ENCODE results near the gene KCNJ12. TPM values are rescaled to one million over a fixed set of nuclear protein-coding genes. Genes with fewer than 3 reads are reported as not detected.

The KCNJ12 gene
- total and polyA plus RNA-seq, 9 donors: 5.7 to 12.2 (median 9.2) TPM

DNA sequence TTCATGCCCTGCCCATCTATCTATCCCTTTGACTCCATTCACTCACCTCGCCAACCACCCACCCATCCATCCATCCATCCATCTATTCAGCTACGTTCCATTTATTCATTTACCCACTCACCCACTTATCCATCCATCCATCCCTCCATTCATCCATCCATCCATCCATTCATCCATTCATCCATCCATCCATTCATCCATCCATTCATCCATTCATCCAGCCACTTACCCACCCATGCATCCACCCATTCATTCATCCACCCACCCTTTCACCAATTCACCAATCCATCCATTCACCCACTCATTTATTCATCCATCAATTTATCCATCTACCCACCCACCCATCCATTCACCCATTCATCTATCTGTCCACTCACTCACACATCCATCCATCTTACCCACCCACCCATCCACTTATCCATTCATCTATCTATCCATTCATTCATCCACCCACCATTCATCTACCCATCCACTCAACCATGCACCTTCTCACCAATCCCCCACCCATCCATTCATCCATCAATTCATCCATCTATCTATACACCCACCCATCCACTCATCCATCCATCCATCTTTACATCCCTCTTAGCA lies 19.5 kb upstream of the KCNJ12 start:
- DNase-seq: no peak
- H3K4me1 ChIP-seq (ENCODE audit: control insufficient read depth, insufficient read depth, low read length): peaks cover 28% of the 10 kb centered on the region
- WGBS (ENCODE audit: insufficient coverage): 100% methylated on average over 2 of the region's 2 CpGs

DNA sequence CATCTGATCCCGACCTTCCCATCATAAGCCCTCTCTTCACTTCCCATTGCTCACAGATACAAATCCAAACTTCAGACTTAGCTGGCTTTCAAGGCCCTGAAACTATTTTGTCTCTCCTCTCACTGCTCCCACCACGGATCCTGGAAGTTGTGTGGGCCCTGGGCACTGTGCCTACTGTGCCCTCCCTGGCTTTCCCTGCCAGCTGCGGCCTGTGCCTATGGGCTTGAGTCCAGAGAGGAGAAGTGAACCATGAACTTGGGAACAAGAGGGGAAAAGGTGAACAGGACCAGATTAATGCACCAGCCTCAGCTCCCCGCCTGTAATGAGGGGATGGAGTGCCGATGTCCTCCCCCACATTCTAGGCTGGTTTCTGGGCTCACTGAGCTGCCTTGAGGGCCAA lies 18.9 kb upstream of the KCNJ12 start:
- H3K4me3 ChIP-seq (ENCODE audit: low read length): no peak overlapping the region
- peaks cover 28% of the 10 kb centered on the region for H3K4me1 ChIP-seq (ENCODE audit: control insufficient read depth, insufficient read depth, low read length)
- no peaks in the 10 kb centered on the region for H3K36me3 ChIP-seq (ENCODE audit: control insufficient read depth, insufficient read depth, low read length)
- DNase-seq: no peak
- peaks cover 3% of the 10 kb centered on the region for H3K27me3 ChIP-seq (ENCODE audit: control insufficient read depth, insufficient read depth, low read length)
- no peak overlapping the region for H3K27ac ChIP-seq (ENCODE audit: low read length)
- H3K9me3 ChIP-seq (replicated peaks; ENCODE audit: control insufficient read depth, low read depth, low read length): no peaks in the 10 kb centered on the region
- WGBS (ENCODE audit: insufficient coverage): 60% methylated on average over 2 of the region's 5 CpGs

More for the DNA sequence above, 19.5 kb upstream of the KCNJ12 start:
- H3K27ac ChIP-seq (ENCODE audit: low read length): no peak overlapping the region
- H3K9me3 ChIP-seq (replicated peaks; ENCODE audit: control insufficient read depth, low read depth, low read length): no peaks in the 10 kb centered on the region
- H3K4me3 ChIP-seq (ENCODE audit: low read length): no peak overlapping the region
- H3K36me3 ChIP-seq (ENCODE audit: control insufficient read depth, insufficient read depth, low read length): no peaks in the 10 kb centered on the region
- H3K27me3 ChIP-seq (ENCODE audit: control insufficient read depth, insufficient read depth, low read length): peaks cover 3% of the 10 kb centered on the region

DNA sequence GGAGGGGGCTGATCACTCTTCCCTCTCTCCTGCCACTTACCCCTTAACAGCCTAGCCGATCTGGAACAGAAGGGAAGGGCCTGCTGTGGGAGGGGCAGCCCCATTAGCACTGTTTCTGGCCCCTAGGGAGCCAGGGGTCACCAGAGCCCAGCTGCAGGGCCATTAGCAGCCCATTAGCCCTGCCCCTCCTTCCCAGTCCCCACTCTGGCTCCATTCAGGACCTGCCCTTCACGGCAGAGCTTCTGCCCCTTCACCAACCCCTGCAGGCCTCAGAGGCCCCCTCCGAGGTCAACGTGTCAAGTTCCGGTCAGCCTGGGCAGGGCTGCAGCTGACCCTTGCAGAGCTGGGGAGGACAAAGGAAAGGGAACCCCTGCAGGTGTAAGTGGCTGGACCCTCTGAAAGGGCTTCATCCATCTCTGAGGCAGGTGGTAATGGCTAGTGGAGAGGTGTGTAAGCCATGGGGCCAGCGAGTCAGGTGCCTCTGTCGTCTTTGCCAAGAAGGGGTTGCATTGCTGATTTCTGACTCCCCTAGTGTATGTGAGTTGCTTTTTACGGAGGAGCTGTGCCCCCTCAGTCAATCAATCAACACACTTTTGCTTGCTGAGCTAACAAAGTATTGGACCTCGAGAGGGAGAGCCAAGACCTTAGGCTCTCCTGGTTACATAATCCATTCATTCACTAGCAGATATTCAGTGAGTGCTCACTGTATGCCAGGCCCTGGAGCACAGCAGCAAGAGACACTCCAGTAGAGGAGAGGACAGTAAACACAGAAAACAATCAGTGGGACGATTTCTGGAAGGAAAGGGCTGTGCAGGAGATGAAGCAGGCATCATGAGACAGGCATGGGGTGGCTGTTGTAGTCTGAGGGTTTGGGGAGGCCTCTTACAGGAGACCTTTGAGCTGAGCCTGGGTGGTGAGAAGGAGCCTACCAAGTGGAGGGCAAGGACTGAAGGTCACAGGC lies 18.2 kb upstream of the KCNJ12 start:
- H3K9me3 ChIP-seq (replicated peaks; ENCODE audit: control insufficient read depth, low read depth, low read length): no peaks in the 10 kb centered on the region
- no peak overlapping the region for H3K4me3 ChIP-seq (ENCODE audit: low read length)
- H3K27me3 ChIP-seq (ENCODE audit: control insufficient read depth, insufficient read depth, low read length): peaks cover 3% of the 10 kb centered on the region
- H3K36me3 ChIP-seq (ENCODE audit: control insufficient read depth, insufficient read depth, low read length): no peaks in the 10 kb centered on the region
- peaks cover 28% of the 10 kb centered on the region for H3K4me1 ChIP-seq (ENCODE audit: control insufficient read depth, insufficient read depth, low read length)
- no peak overlapping the region for H3K27ac ChIP-seq (ENCODE audit: low read length)
- DNase-seq: no peak
- WGBS (ENCODE audit: insufficient coverage): 53% methylated on average over 2 of the region's 10 CpGs

DNA sequence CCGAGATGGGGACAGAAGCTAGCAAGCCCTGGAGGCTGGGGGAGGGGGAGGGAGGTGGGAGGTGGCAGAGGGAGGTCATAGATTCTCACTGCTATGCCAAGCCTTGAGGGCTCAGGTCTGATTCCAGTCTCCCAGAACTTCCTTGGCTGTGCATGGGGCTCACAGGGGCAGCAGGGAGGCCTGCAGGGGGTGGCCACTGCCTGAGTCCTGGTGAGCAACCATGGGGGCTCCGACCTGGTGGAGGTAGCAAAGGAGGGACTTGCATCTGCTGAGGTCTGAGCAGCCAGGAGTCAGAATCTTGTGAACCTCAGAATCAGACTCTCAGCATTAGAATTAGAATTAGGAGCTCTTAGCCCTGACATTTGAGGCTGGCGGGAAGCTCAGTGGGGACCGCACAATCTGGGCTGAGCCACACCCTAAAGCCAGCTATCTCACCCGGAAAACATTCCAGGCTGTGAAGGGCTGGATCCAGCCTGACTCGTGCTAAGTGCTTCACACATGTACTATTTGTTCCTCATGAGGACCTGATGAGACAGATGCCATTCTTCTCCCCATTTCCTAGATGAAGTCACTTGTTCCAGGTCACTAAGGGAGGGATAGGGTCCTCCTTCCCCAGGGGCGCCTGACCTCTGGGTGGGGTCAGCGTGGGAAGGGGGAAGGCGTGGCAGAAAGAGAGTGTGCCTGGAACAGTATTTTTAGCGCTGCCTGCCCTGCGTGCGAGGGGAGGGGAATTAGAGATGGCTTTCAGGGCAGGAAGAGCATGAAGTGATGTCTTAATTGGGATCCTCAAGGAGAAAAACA lies 17.3 kb upstream of the KCNJ12 start:
- H3K4me3 ChIP-seq (ENCODE audit: low read length): no peak overlapping the region
- peaks cover 3% of the 10 kb centered on the region for H3K27me3 ChIP-seq (ENCODE audit: control insufficient read depth, insufficient read depth, low read length)
- H3K9me3 ChIP-seq (replicated peaks; ENCODE audit: control insufficient read depth, low read depth, low read length): no peaks in the 10 kb centered on the region
- peaks cover 28% of the 10 kb centered on the region for H3K4me1 ChIP-seq (ENCODE audit: control insufficient read depth, insufficient read depth, low read length)
- no peak overlapping the region for H3K27ac ChIP-seq (ENCODE audit: low read length)
- H3K36me3 ChIP-seq (ENCODE audit: control insufficient read depth, insufficient read depth, low read length): no peaks in the 10 kb centered on the region
- DNase-seq: peak; percentile 53
- WGBS (ENCODE audit: insufficient coverage): 67% methylated on average over 10 of the region's 12 CpGs

DNA sequence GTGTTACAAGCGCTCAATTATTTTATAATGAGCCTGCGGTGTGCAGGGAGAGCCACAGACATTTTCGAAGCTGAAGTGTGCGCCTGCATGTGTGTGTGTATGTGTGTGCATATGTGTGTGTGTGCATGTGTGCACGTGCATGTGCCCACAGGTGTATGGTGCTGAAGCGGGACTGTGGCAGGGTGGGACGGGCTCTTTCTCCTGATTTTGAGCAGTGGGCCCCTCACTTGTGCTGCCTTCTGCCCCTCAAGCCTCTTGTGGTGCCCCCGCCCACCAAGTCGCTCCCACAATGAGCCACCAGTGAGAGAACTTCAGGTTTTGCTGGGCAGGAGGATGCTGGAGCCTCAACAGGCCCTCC lies 16.7 kb upstream of the KCNJ12 start:
- no peak overlapping the region for H3K4me3 ChIP-seq (ENCODE audit: low read length)
- WGBS (ENCODE audit: insufficient coverage): 85% methylated on average over 9 of the region's 9 CpGs
- no peak overlapping the region for H3K27ac ChIP-seq (ENCODE audit: low read length)

DNA sequence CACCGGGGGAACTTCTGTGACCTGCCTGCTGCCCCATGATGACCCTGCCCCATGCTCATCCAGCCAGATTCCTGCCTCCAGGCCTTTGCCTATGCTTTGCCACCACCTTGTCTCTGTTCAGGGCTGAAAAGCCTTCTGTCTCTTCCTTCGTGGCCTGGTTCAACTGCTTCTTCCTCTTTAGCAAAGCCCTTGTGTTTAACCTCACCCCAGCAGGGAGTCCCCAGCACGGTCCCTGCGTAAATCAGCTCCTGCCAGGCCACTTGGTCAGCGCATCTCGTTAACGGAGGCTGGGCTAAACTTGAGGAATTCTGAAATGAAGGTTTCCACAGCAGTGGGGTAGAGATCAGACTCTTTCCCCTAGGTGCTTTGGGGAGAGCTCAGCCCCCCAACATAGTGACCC lies 16.1 kb upstream of the KCNJ12 start:
- peaks cover 3% of the 10 kb centered on the region for H3K27me3 ChIP-seq (ENCODE audit: control insufficient read depth, insufficient read depth, low read length)
- no peak overlapping the region for H3K27ac ChIP-seq (ENCODE audit: low read length)
- 33% methylated on average over 1 of the region's 7 CpGs for WGBS (ENCODE audit: insufficient coverage)
- no peaks in the 10 kb centered on the region for H3K9me3 ChIP-seq (replicated peaks; ENCODE audit: control insufficient read depth, low read depth, low read length)
- DNase-seq: no peak
- H3K4me3 ChIP-seq (ENCODE audit: low read length): no peak overlapping the region
- peaks cover 28% of the 10 kb centered on the region for H3K4me1 ChIP-seq (ENCODE audit: control insufficient read depth, insufficient read depth, low read length)
- no peaks in the 10 kb centered on the region for H3K36me3 ChIP-seq (ENCODE audit: control insufficient read depth, insufficient read depth, low read length)

More for the DNA sequence above, 16.7 kb upstream of the KCNJ12 start:
- H3K4me1 ChIP-seq (ENCODE audit: control insufficient read depth, insufficient read depth, low read length): peaks cover 28% of the 10 kb centered on the region
- H3K36me3 ChIP-seq (ENCODE audit: control insufficient read depth, insufficient read depth, low read length): no peaks in the 10 kb centered on the region
- H3K9me3 ChIP-seq (replicated peaks; ENCODE audit: control insufficient read depth, low read depth, low read length): no peaks in the 10 kb centered on the region
- no peak for DNase-seq
- peaks cover 3% of the 10 kb centered on the region for H3K27me3 ChIP-seq (ENCODE audit: control insufficient read depth, insufficient read depth, low read length)

DNA sequence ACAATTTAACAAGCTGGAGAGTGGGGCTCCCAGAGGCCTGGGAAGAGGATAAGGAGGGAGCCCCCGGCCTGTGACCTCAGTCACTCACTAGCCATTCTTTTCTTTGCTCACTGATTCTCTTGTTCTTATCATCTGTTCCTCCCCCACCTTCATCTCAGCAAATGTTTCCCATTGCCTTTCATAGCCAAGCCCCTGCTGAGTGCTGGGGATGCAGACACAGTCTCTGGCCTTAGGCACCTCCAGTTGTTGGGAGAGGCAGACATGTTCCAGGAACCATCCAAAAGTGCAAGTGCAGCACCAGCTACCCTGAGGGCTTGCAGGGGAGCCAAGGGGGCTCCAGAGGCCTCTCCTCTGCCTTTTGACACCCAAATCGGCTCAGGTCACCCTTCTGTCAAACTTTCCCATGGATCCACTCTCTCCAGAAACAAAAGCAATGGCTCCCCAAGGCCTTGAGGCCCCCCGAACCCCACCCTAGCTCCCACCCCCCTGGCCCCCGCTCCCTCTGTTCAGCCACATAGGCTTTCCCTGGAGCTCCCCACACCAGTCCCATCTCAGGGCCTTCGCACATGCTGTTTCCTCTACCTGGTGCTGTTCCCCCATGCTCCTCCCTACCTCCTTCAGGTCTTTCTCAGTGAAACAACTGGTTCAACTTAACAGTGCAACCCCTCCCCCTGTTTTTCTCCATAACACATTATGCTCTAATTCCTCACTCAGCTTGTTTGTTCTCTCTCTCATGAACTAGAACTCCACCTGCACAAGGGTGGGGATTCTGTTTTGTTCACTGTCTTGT lies 14.9 kb upstream of the KCNJ12 start:
- DNase-seq: no peak
- Histone ChIP-seq H3K4me3 (ENCODE audit: low read length) (no peak overlapping the region), H3K27ac (ENCODE audit: low read length) (no peak overlapping the region), H3K9me3 (replicated peaks; ENCODE audit: control insufficient read depth, low read depth, low read length) (no peaks in the 10 kb centered on the region), H3K27me3 (ENCODE audit: control insufficient read depth, insufficient read depth, low read length) (peaks cover 3% of the 10 kb centered on the region), H3K36me3 (ENCODE audit: control insufficient read depth, insufficient read depth, low read length) (no peaks in the 10 kb centered on the region), H3K4me1 (ENCODE audit: control insufficient read depth, insufficient read depth, low read length) (peaks cover 28% of the 10 kb centered on the region)
- WGBS (ENCODE audit: insufficient coverage): 90% methylated on average over 3 of the region's 5 CpGs

DNA sequence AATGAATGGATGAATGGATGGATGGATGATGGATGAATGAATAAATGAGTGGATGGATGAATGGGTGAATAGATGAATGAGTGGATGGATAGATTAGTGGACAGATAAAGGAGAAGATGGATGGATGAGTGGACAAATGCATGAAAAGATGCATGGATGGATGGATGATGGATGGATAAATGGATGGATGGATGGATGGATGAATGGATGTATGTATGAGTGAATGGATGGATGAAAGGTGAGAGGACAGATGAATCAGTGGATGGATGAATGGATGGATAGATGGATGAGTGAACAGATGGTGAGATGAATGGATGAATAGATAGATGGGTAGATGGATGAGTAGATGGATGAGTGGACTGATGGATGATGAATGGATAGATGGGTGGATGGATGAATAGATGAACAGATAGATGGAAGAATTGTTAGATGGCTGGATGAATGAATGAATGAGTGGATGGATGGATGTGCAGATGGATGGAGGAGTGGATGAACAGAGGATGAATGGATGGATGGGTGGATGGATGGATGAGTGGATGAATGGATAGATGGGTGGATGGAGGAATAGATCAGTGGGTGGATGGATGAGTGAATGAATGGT lies 13.7 kb upstream of the KCNJ12 start:
- H3K36me3 ChIP-seq (ENCODE audit: control insufficient read depth, insufficient read depth, low read length): no peaks in the 10 kb centered on the region

DNA sequence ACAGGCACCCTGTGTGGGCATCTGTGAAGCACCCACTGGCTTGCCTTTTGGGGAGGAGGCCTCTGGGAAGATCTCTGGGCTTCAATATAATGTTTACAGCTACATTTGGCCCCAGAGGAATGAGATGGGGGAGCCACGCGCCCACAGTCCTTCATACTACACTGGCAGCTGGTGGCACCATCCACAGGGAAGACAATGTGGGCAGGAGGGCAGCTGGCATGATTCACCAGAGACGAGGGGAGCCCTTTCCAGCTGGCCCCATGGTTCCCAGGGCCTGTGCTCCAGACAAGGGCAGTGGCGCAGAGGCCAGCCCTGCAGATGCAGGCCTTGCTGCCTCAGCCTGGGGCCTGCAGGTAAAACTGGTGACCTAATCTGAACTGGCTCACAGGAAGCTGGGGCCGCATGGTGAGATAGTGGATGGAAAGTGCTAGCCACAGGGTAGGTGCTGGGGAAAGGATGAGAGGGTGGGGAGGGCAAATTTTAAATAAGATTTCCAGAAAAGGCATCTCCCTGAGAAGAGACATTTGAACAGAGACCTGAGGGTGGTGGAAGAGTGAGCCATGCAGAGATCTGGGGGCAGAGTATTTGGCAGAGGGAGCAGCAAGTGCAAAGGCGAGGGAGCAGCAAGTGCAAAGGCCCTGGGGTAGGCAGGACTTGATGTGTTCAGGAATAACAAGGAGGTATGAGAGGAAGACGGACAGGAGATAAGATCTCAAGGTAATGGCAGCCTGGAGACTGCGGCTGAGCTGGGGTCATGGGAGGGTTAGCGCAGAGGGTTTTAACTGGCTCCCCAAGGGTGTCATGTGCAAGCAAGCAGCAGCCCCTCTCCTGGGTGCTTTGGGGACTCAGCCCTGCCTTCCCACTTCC lies 12.1 kb upstream of the KCNJ12 start:
- H3K36me3 ChIP-seq (ENCODE audit: control insufficient read depth, insufficient read depth, low read length): no peaks in the 10 kb centered on the region
- no peak overlapping the region for H3K4me3 ChIP-seq (ENCODE audit: low read length)
- peaks cover 10% of the 10 kb centered on the region for H3K4me1 ChIP-seq (ENCODE audit: control insufficient read depth, insufficient read depth, low read length)
- DNase-seq: no peak
- no peaks in the 10 kb centered on the region for H3K9me3 ChIP-seq (replicated peaks; ENCODE audit: control insufficient read depth, low read depth, low read length)
- H3K27ac ChIP-seq (ENCODE audit: low read length): no peak overlapping the region
- H3K27me3 ChIP-seq (ENCODE audit: control insufficient read depth, insufficient read depth, low read length): peaks cover 3% of the 10 kb centered on the region
- 72% methylated on average over 7 of the region's 9 CpGs for WGBS (ENCODE audit: insufficient coverage)

More for the DNA sequence above, 13.7 kb upstream of the KCNJ12 start:
- H3K4me3 ChIP-seq (ENCODE audit: low read length): no peak overlapping the region
- H3K4me1 ChIP-seq (ENCODE audit: control insufficient read depth, insufficient read depth, low read length): peaks cover 24% of the 10 kb centered on the region
- no peak overlapping the region for H3K27ac ChIP-seq (ENCODE audit: low read length)
- no peak for DNase-seq
- H3K27me3 ChIP-seq (ENCODE audit: control insufficient read depth, insufficient read depth, low read length): peaks cover 3% of the 10 kb centered on the region
- H3K9me3 ChIP-seq (replicated peaks; ENCODE audit: control insufficient read depth, low read depth, low read length): no peaks in the 10 kb centered on the region
